HG02798 (cell line): Measurements from ENCODE around the gene STX1A.
"Not testable (repeated sequence)": the region's sequence is repeated elsewhere in the genome, so short reads cannot be mapped to it uniquely, and the experiment has no call there.

Experiments
- ATAC-seq: cut with Tn5 transposase; IDR thresholded peaks from one replicate; pipeline ENCODE4 v1.9.1; 2021; ENCODE audit warnings: mild to moderate bottlenecking; ENCODE audit not compliant: unreplicated experiment, poor library complexity

Gene STX1A

DNA sequence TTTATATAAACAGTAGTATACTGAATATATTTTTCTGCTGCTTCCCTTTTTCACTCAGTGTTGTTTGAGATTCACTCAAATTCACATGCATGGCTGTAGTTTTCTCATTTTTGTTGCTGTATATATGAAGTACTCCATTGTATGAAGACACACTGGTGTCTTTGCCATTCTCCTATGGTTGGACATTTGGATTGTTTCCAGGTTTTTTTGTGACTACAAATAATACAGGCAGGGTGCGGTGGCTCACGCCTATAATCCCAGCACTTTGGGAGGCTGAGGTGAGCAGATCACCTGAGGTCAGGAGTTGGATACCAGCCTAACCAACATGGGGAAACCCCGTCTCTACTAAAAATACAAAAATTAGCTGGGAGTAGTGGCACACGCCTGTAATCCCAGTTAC lies 58.9 kb downstream of the STX1A start:
- not testable (repeated sequence) for ATAC-seq

DNA sequence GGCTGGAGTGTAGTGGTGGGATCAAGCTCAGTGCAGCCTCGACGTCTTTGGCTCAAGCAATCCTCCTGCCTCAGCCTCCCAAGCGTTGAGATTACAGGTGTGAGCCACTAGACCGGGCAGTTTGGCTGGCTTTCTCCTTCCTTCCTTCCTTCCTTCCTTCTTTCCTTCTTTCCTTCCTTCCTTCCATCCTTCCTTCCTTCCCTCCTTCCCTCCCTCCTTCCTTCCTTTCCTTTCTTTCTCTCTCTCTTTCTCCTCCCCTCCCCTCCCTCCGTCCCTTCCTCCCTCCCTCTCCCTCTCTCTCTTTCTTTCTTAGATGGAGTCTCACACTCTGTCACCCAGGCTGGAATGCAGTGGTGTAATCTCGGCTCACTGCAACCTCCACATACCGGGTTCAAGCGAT lies 59.5 kb downstream of the STX1A start:
- no peak for ATAC-seq

DNA sequence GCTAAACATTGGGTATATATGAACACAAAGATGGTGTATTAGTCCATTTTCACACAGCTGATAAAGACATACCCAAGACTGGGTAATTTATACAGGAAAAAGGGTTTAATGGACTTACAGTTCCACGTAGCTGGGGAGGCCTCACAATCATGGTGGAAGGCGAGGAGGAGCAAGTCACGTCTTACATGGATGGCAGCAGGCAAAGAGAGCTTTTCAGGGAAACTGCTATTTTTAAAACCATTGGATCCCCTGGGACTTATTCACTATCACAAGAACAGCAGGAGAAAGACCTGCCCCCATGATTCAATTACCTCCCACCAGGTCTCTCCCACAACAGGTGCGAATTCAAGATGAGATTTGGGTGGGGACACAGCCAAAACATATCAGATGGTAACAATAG lies 64.2 kb downstream of the STX1A start:
- ATAC-seq: not testable (repeated sequence)

DNA sequence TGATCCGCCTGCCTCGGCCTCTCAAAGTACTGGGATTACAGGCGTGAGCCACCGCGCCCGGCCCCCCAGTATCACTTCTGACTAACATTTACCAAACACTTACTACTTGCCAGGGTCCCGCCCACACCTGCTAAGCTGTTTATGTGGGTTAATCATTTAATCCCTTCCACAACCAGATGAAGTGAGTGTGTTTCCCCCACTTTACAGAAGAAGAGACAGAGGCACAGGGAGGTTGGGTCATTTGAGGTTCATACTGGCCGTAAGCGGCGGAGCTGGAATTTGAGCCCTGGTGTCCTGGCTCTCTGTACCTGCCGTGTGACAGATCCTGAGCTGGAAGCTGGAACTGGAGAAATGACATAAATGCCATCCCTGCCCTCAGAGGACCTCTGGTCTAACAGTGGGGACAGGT lies 66.9 kb downstream of the STX1A start:
- no peak for ATAC-seq

DNA sequence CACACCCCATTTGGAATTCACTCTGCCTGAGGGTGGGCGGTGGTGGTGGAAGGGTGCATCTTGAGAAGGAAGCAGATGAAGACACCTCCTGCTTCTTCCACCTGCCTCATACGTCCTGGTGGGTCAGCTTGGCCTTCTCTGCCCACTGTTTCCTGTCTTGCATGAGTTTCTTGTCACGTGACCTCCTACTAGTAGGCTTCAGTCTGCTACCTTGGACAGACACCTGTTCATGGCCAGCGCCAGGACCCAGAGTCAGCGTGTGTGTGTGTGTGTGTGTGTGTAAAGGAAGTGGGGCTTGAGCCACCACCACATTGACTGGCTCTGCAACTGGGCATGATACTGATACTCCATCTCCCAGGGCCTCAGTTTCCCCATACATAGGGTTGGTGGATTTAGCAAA lies 68.9 kb downstream of the STX1A start:
- ATAC-seq: no peak

DNA sequence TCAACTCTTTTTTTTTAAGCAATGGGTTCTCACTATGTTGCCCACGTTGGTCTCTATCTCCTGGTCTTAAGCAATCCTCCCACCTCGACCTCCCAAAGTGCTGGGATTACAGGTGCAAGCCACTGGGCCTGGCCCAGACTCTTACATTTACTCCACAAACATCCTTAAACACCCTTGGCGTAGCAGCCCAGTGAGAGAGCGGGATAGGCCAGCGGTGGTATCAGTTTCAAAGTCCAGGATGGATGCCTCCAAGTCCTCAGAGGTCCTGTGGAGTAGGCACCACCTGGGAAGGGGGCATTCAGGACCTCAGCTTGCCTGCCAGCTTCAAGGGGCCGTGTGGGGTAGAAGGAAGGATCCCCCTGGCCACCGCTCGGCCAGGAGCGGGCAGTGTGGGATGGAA lies 69.9 kb downstream of the STX1A start:
- no peak for ATAC-seq
